ENCODE results near the gene FBXL17. TPM values are rescaled to one million over a fixed set of nuclear protein-coding genes. Genes with fewer than 3 reads are reported as not detected.

The FBXL17 gene
- total and polyA plus RNA-seq, 2 donors (not counting 1 experiment from before 2014, with no cell fraction given) = 7.3 to 40.3 TPM

DNA sequence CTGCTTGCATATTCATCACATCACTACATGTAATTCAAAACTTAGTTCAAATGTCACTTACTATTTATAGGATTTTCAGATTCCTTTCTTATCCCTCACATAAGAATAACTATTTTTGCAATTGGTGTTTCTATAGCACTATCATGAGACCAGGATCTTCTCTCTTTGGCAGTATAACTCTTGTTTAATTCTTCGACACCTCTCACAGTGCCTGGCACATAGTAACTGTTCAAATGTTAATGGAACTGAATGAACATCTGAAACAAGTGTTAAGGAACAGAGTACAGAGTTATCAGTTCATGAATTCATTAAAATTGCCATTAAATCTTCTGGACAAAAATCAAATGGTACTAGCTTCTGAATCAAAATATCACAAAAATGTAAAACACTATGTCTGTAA, 40.0 kb downstream of the FBXL17 start:
- no peaks in the 10 kb centered on the region for H3K9me3 ChIP-seq (ENCODE audit: control extremely low read depth in 1 of 3, control insufficient read depth in 2 of 3, insufficient read depth in 1 of 3, low read length in 2 of 3)
- DNase-seq (no peak), ATAC-seq (ENCODE audit: low read depth) (no peak)
- intact Hi-C loops (cut with micrococcal nuclease) = loop anchor here (5.0 kb wide), 1 partner anchor 35 kb away; no protein-coding TSS in a partner anchor
- WGBS (ENCODE audit: insufficient coverage) = no CpG with 5 or more reads among the region's 1 CpG
- ChIA-PET POLR2A (no interaction called here), CTCF (no interaction called here)
- no peak overlapping the region for H3K4me3 ChIP-seq (ENCODE audit: control extremely low read depth in 1 of 5, extremely low read depth in 1 of 5, insufficient read depth in 1 of 5, low read depth in 2 of 5, low read length in 4 of 5)
- TF ChIP-seq, protein P1, sequence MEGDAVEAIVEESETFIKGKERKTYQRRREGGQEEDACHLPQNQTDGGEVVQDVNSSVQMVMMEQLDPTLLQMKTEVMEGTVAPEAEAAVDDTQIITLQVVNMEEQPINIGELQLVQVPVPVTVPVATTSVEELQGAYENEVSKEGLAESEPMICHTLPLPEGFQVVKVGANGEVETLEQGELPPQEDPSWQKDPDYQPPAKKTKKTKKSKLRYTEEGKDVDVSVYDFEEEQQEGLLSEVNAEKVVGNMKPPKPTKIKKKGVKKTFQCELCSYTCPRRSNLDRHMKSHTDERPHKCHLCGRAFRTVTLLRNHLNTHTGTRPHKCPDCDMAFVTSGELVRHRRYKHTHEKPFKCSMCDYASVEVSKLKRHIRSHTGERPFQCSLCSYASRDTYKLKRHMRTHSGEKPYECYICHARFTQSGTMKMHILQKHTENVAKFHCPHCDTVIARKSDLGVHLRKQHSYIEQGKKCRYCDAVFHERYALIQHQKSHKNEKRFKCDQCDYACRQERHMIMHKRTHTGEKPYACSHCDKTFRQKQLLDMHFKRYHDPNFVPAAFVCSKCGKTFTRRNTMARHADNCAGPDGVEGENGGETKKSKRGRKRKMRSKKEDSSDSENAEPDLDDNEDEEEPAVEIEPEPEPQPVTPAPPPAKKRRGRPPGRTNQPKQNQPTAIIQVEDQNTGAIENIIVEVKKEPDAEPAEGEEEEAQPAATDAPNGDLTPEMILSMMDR (IDR thresholded peaks at IDR 0.05) = no peak
- TF ChIP-seq EZH2 (IDR thresholded peaks at IDR 0.05; ENCODE audit: borderline replicate concordance, insufficient read depth, low read depth, low read length, poor library complexity, severe bottlenecking) = no peak
- no peaks in the 10 kb centered on the region for H3K4me1 Mint-ChIP-seq
- H3K4me2 ChIP-seq (replicated peaks; ENCODE audit: low read depth, low read length, poor library complexity, severe bottlenecking) = no peak overlapping the region
- H3K27me3 ChIP-seq (replicated peaks in 1 of 4; ENCODE audit: control extremely low read depth in 1 of 4, control insufficient read depth in 3 of 4, insufficient read depth in 4 of 4, low read length in 3 of 4) = no peaks in the 10 kb centered on the region
- peaks cover 0 to 2% of the 10 kb centered on the region in 2 experiments for H3K36me3 ChIP-seq (replicated peaks in 1 of 2; ENCODE audit: control extremely low read depth in 1 of 2, control insufficient read depth in 1 of 2, extremely low read depth in 1 of 2, insufficient read depth in 2 of 2, low read length in 1 of 2)
- no peaks in the 10 kb centered on the region for H3K4me1 ChIP-seq (ENCODE audit: control insufficient read depth in 2 of 2, insufficient read depth in 2 of 2, low read length in 2 of 2)
- H3K4me3 Mint-ChIP-seq = no peak overlapping the region
- no peaks in the 10 kb centered on the region for H3K9me3 Mint-ChIP-seq (ENCODE audit: insufficient read depth)
- no peak overlapping the region for H2AFZ ChIP-seq (ENCODE audit: insufficient read depth, low read depth, low read length, poor library complexity, severe bottlenecking)
- no peak overlapping the region for H3K27ac Mint-ChIP-seq
- no peaks in the 10 kb centered on the region for H3K27me3 Mint-ChIP-seq
- H3K27ac ChIP-seq (ENCODE audit: low read length in 2 of 2) = no peak overlapping the region
- H3K9ac ChIP-seq (ENCODE audit: low read length) = no peak overlapping the region
- peaks cover 8% of the 10 kb centered on the region for H4K20me1 ChIP-seq (ENCODE audit: control insufficient read depth, insufficient read depth, low read length, poor library complexity, severe bottlenecking)
- peaks cover 4% of the 10 kb centered on the region for H3K79me2 ChIP-seq (ENCODE audit: control insufficient read depth, insufficient read depth, low read length)

DNA sequence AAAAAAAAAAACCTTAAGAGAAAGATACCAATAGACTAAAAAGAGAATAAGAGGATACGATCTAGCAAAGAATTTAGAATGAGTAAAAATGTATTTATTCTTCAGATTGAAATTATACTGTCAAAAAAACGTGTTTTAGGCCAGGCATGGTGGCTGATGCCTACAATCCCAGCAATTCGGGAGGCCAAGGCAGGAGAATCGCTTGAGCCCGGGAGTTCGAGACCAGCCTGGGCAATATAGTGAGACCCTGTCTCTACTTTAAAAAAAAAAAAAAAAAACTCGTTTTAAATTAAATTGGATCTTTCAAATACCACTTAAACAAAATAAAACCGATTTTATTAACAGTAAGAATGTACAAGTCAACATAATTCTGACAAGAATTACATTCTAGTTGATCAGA, 41.8 kb downstream of the FBXL17 start:
- intact Hi-C loops (cut with micrococcal nuclease) = loop anchor here (5.0 kb wide), 1 partner anchor 33 kb away; no protein-coding TSS in a partner anchor
- CTCF ChIA-PET = no interaction called here
- Histone ChIP-seq H3K79me2 (ENCODE audit: control insufficient read depth, insufficient read depth, low read length) (peaks cover 4% of the 10 kb centered on the region), H3K4me1 (ENCODE audit: control insufficient read depth in 2 of 2, insufficient read depth in 2 of 2, low read length in 2 of 2) (no peaks in the 10 kb centered on the region), H3K27ac (ENCODE audit: low read length in 2 of 2) (no peak overlapping the region), H4K20me1 (ENCODE audit: control insufficient read depth, insufficient read depth, low read length, poor library complexity, severe bottlenecking) (peaks cover 8% of the 10 kb centered on the region), H3K9me3 (ENCODE audit: control extremely low read depth in 1 of 3, control insufficient read depth in 2 of 3, insufficient read depth in 1 of 3, low read length in 2 of 3) (no peaks in the 10 kb centered on the region), H3K4me3 (ENCODE audit: control extremely low read depth in 1 of 5, extremely low read depth in 1 of 5, insufficient read depth in 1 of 5, low read depth in 2 of 5, low read length in 4 of 5) (no peak overlapping the region), H3K4me2 (replicated peaks; ENCODE audit: low read depth, low read length, poor library complexity, severe bottlenecking) (no peak overlapping the region), H2AFZ (ENCODE audit: insufficient read depth, low read depth, low read length, poor library complexity, severe bottlenecking) (no peak overlapping the region), H3K9ac (ENCODE audit: low read length) (no peak overlapping the region), H3K27me3 (replicated peaks in 1 of 4; ENCODE audit: control extremely low read depth in 1 of 4, control insufficient read depth in 3 of 4, insufficient read depth in 4 of 4, low read length in 3 of 4) (no peaks in the 10 kb centered on the region), H3K36me3 (replicated peaks in 1 of 2; ENCODE audit: control extremely low read depth in 1 of 2, control insufficient read depth in 1 of 2, extremely low read depth in 1 of 2, insufficient read depth in 2 of 2, low read length in 1 of 2) (peaks cover 0 to 2% of the 10 kb centered on the region in 2 experiments)
- Mint-ChIP-seq H3K9me3 (ENCODE audit: insufficient read depth) (no peaks in the 10 kb centered on the region), H3K27ac (no peak overlapping the region), H3K4me3 (no peak overlapping the region), H3K4me1 (no peaks in the 10 kb centered on the region), H3K27me3 (no peaks in the 10 kb centered on the region)
- TF ChIP-seq, protein P1 (IDR thresholded peaks at IDR 0.05) = no peak
- no peak for TF ChIP-seq EZH2 (IDR thresholded peaks at IDR 0.05; ENCODE audit: borderline replicate concordance, insufficient read depth, low read depth, low read length, poor library complexity, severe bottlenecking)
- DNase-seq (no peak), ATAC-seq (ENCODE audit: low read depth) (no peak)
- WGBS (ENCODE audit: insufficient coverage) = 97% methylated on average over 4 of the region's 8 CpGs
- POLR2A ChIA-PET = no interaction called here
